Lower lobe of right lung (tissue), 2 donors: ENCODE results near the gene MAP1LC3B2. TPM values are rescaled to one million over a fixed set of nuclear protein-coding genes. Genes with fewer than 3 reads are reported as not detected.

Experiments
- ATAC-seq, 2 donors: fragments of 200-7000 bp; cut with Tn5 transposase; one replicate each; pipeline ENCODE4 v1.9.1; 2020 to 2022; ENCODE audit warnings: mild to moderate bottlenecking in 2 of 2, moderate library complexity in 2 of 2
- DNase-seq: peaks from one replicate; pipeline ENCODE4 v3.0.0-alpha.2; 2020
- H3K27ac ChIP-seq: fragments of 200-600 bp; one replicate; pipeline ENCODE4 v1.8.0; 2022
- H3K27me3 ChIP-seq: fragments of 200-600 bp; one replicate; pipeline ENCODE4 v1.8.0; 2022; ENCODE audit warnings: low read depth
- H3K36me3 ChIP-seq: fragments of 200-600 bp; one replicate; pipeline ENCODE4 v1.8.0; 2022; ENCODE audit warnings: mild to moderate bottlenecking
- H3K4me1 ChIP-seq: fragments of 200-600 bp; one replicate; pipeline ENCODE4 v1.8.0; 2022
- H3K4me3 ChIP-seq: fragments of 200-600 bp; one replicate; pipeline ENCODE4 v1.8.0; 2022; ENCODE audit warnings: mild to moderate bottlenecking
- H3K9me3 ChIP-seq: fragments of 200-600 bp; one replicate; pipeline ENCODE4 v1.8.0; 2022
- CTCF ChIP-seq: fragments of 200-600 bp; IDR thresholded peaks from one replicate; pipeline ENCODE4 v1.8.0; 2022; ENCODE audit warnings: antibody characterized with exemption, mild to moderate bottlenecking
- intact Hi-C: fragments of 100-400 bp; cut with DNase I; formaldehyde crosslinking; loops from one replicate; pipeline ENCODE4 v1.11.0; 2022
- total RNA-seq: library from RNA; stranded (reverse); fragmentation: NEBNext Ultra II Directional; extraction: Animal tissue kit (Norgen Biotek cat#: 25700); gene quantifications from one replicate; pipeline ENCODE4 v1.2.1, GENCODE V29; 2021
- donor health status: DM: no; HTN: yes; CAD: no; lungs with severe emphysema.

MAP1LC3B2 gene
- total RNA-seq, 1 donor from 2014 or later, result 1.9 TPM

GRCh38 chr12:116587270-116587669, 28.1 kb downstream of the MAP1LC3B2 start:
- no peak for DNase-seq
- H3K27ac ChIP-seq, result no peak overlapping the region
- H3K36me3 ChIP-seq, result no peaks in the 10 kb centered on the region
- TF ChIP-seq CTCF, result no peak
- peaks cover 4% of the 10 kb centered on the region for H3K9me3 ChIP-seq
- intact Hi-C loops, result no loop called here
- peaks cover 9% of the 10 kb centered on the region for H3K4me1 ChIP-seq
- H3K27me3 ChIP-seq, result no peaks in the 10 kb centered on the region
- no peak for ATAC-seq
- no peak overlapping the region for H3K4me3 ChIP-seq

- Histone ChIP-seq H3K36me3 (no peaks in the 10 kb centered on the region), H3K4me3 (no peak overlapping the region), H3K4me1 (peaks cover 16% of the 10 kb centered on the region), H3K27me3 (no peaks in the 10 kb centered on the region), H3K27ac (no peak overlapping the region), H3K9me3 (peaks cover 4% of the 10 kb centered on the region)
- DNase-seq (no peak), ATAC-seq (no peak)
- TF ChIP-seq CTCF, result no peak
- intact Hi-C loops, result no loop called here
Measured at GRCh38 chr12:116588390-116589028, 29.3 kb downstream of the MAP1LC3B2 start.

- Histone ChIP-seq H3K4me3 (no peak overlapping the region), H3K27me3 (no peaks in the 10 kb centered on the region), H3K27ac (no peak overlapping the region), H3K9me3 (peaks cover 4% of the 10 kb centered on the region), H3K36me3 (no peaks in the 10 kb centered on the region), H3K4me1 (peaks cover 24% of the 10 kb centered on the region)
- DNase-seq (no peak), ATAC-seq (no peak)
- intact Hi-C loops, result no loop called here
- no peak for TF ChIP-seq CTCF
Measured at GRCh38 chr12:116589581-116589980, 30.4 kb downstream of the MAP1LC3B2 start.

GRCh38 chr12:116590561-116590960, 31.4 kb downstream of the MAP1LC3B2 start:
- Histone ChIP-seq H3K27me3 (no peaks in the 10 kb centered on the region), H3K27ac (no peak overlapping the region), H3K4me1 (peaks cover 28% of the 10 kb centered on the region), H3K36me3 (no peaks in the 10 kb centered on the region), H3K4me3 (no peak overlapping the region), H3K9me3 (no peaks in the 10 kb centered on the region)
- no peak for TF ChIP-seq CTCF
- intact Hi-C loops, result no loop called here
- no peak for DNase-seq
- no peak for ATAC-seq

GRCh38 chr12:116591855-116592637, 32.9 kb downstream of the MAP1LC3B2 start:
- ATAC-seq, result peak; percentile 85 to 91
- DNase-seq, result peak; percentile 79
- no peaks in the 10 kb centered on the region for H3K36me3 ChIP-seq
- no peak for TF ChIP-seq CTCF
- no peaks in the 10 kb centered on the region for H3K27me3 ChIP-seq
- H3K4me3 ChIP-seq, result no peak overlapping the region
- intact Hi-C loops, result no loop called here
- no peaks in the 10 kb centered on the region for H3K9me3 ChIP-seq
- peaks cover 28% of the 10 kb centered on the region for H3K4me1 ChIP-seq
- H3K27ac ChIP-seq, result peak overlapping the region; percentile 58
